Panc1 (cell line): ENCODE measurements around the gene HPCAL1. TPM values are rescaled to one million over a fixed set of nuclear protein-coding genes. Genes with fewer than 3 reads are reported as not detected.
A peak's percentile ranks its signal among the peaks of the same experiment; 100 is the strongest.

Experiments
- ATAC-seq: fragments of 200-7000 bp; cut with Tn5 transposase; 2 replicates; pipeline ENCODE4 v1.9.1; 2020; ENCODE audit warnings: mild to moderate bottlenecking, moderate library complexity
- BruUV-seq: library from RNA; stranded (reverse); fragments of 400-500 nt; replicated peaks from 2 replicates; lab custom pipeline; 2021; lab: Mats Ljungman, UMichigan
- CTCF ChIA-PET: fragments of 300-600 bp; sonication (Branson Sonifier 250); formaldehyde crosslinking; loops from one replicate; lab custom pipeline; 2022; ENCODE audit warnings: antibody characterized with exemption; lab: Charles Lee
- POLR2A ChIA-PET: fragments of 300-600 bp; sonication (Branson Sonifier 250); formaldehyde crosslinking; loops from one replicate; lab custom pipeline; 2022; ENCODE audit warnings: antibody characterized with exemption; lab: Charles Lee
- DNase-seq: peaks from one replicate; pipeline ENCODE4 v3.0.0-alpha.2; 2010; ENCODE audit warnings: low read depth, low spot score
- H3K27ac ChIP-seq: 2 replicates; pipeline ENCODE4 v1.5.1; 2011; ENCODE audit warnings: mild to moderate bottlenecking, low read length, inconsistent platforms
- H3K27me3 ChIP-seq: fragments of 200-500 bp; sonication (Bioruptor generic); 2 replicates; pipeline ENCODE4 v1.6.0; 2014; ENCODE audit warnings: low read length, inconsistent platforms; ENCODE audit not compliant: control insufficient read depth, insufficient read depth
- H3K36me3 ChIP-seq: fragments of 200-500 bp; sonication (Bioruptor generic); 2 replicates; pipeline ENCODE4 v1.5.1; 2014; ENCODE audit warnings: inconsistent platforms, mild to moderate bottlenecking, low read length, moderate library complexity; ENCODE audit not compliant: control insufficient read depth, insufficient read depth
- H3K4me1 ChIP-seq: 2 replicates; pipeline ENCODE4 v1.5.1; 2011; ENCODE audit warnings: inconsistent platforms, mild to moderate bottlenecking, low read length, moderate library complexity; ENCODE audit not compliant: control insufficient read depth, insufficient read depth
- H3K4me3 ChIP-seq, 2 experiments: 2 replicates each; pipeline ENCODE4 v1.5.1; 2011 to 2012; ENCODE audit warnings: low read depth in 2 of 2, low read length in 2 of 2, mild to moderate bottlenecking in 2 of 2, inconsistent platforms in 1 of 2, moderate library complexity in 1 of 2
- H3K9me3 ChIP-seq: fragments of 200-500 bp; sonication (Bioruptor generic); 2 replicates; pipeline ENCODE4 v1.5.1; 2014; ENCODE audit warnings: low read depth, mild to moderate bottlenecking, inconsistent platforms, low read length, moderate library complexity; ENCODE audit not compliant: control insufficient read depth, insufficient read depth
- CTCF ChIP-seq: fragments of 450-650 bp; IDR thresholded peaks from 2 replicates; pipeline ENCODE4 v1.5.1; 2017; ENCODE audit warnings: mild to moderate bottlenecking
- POLR2AphosphoS5 ChIP-seq: IDR thresholded peaks from 2 replicates; pipeline ENCODE4 v1.6.1; 2012; ENCODE audit warnings: mild to moderate bottlenecking, low read depth, low read length, moderate library complexity
- REST ChIP-seq, 2 experiments: IDR thresholded peaks; 2 replicates each; pipeline ENCODE4 v1.6.1; 2011 to 2012; ENCODE audit warnings: low read depth in 2 of 2, control low read depth in 1 of 2, low read length in 1 of 2, mild to moderate bottlenecking in 1 of 2, moderate library complexity in 1 of 2; ENCODE audit not compliant: insufficient read depth in 1 of 2
- SIN3A ChIP-seq: IDR thresholded peaks from 2 replicates; pipeline ENCODE4 v1.6.1; 2012; ENCODE audit warnings: low read depth, mild to moderate bottlenecking, low read length, moderate library complexity, borderline replicate concordance; ENCODE audit not compliant: insufficient read depth
- TCF7L2 ChIP-seq: IDR thresholded peaks from 2 replicates; pipeline ENCODE4 v1.6.1; 2011; ENCODE audit warnings: mild to moderate bottlenecking, low read depth, low read length, inconsistent platforms
- in situ Hi-C: cut with HindIII; loops from 2 replicates; pipeline ENCODE4 v1.10.0; 2016; ENCODE audit warnings: low sequenced_read_pairs, low pct_unique_long_range_greater_than_20kb
- intact Hi-C: fragments of 100-400 bp; cut with micrococcal nuclease; formaldehyde crosslinking; loops from one replicate; pipeline ENCODE4 v1.10.0; 2022; ENCODE audit not compliant: unreplicated experiment
- total RNA-seq: library from RNA; stranded (reverse); gene quantifications from one replicate; pipeline ENCODE4 v1.2.1, GENCODE V29; 2021; ENCODE audit not compliant: unreplicated experiment

Gene HPCAL1
- total RNA-seq, 1 experiment from 2014 or later: 234 TPM

DNA sequence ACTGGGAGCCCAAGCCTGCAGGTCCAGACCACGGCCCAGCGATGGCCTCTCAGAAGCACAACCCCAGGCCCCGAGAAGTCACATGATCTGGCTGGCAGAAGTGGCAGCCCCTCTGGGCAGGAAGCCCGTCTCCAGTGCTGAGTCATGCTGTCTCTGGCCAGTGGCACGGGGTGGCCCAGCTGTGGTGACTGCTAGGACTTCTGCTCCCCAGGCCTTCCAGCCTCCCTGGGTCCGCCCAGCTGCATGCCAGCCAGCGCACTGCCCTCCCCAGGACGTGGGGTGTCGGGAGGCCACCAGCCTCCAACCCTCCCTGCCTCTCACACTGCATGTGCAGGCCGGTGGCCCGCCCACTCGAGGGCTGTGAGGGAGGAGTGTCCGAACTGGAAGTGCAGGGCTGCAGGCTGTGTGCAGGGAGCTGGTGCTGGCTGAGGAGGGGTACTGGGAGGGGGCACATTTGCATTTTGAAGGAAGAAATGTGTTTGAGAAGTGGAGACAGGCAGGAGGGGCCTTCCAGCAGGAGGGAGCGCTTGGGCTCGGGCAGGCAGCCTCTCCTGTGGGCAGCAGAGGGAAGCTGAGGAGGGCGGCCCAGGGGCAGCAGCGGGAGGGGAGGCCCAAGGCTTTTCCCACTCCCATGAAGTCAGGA lies 17.0 kb upstream of the HPCAL1 start:
- POLR2A ChIA-PET: interaction anchor here (0.6 kb wide), 1 partner anchor 147 kb away, joined by 4 read pairs; no protein-coding TSS in a partner anchor
- in situ Hi-C loops: no loop called here
- no TSS peak for BruUV-seq
- H3K36me3 ChIP-seq: no peaks in the 10 kb centered on the region
- TF ChIP-seq REST (IDR thresholded peaks at IDR 0.05; ENCODE audit: insufficient read depth in 1 of 2, low read depth in 2 of 2, low read length in 1 of 2) (no peak), POLR2AphosphoS5 (peak; percentile 60; the same call in 1 of the 2 replicates)
- no peak overlapping the region for H3K4me3 ChIP-seq
- CTCF ChIA-PET: interaction anchor here (0.6 to 1.5 kb wide), 3 partner anchors 17 to 1361 kb away, joined by 3 to 8 read pairs (median 4); partner anchors contain the start of gene HPCAL1
- intact Hi-C loops: no loop called here
- H3K27me3 ChIP-seq: no peaks in the 10 kb centered on the region
- no peaks in the 10 kb centered on the region for H3K9me3 ChIP-seq
- ATAC-seq: peak; percentile 75
- no peak for DNase-seq
- H3K27ac ChIP-seq: peak overlapping the region; percentile 82
- peaks cover 67% of the 10 kb centered on the region for H3K4me1 ChIP-seq

DNA sequence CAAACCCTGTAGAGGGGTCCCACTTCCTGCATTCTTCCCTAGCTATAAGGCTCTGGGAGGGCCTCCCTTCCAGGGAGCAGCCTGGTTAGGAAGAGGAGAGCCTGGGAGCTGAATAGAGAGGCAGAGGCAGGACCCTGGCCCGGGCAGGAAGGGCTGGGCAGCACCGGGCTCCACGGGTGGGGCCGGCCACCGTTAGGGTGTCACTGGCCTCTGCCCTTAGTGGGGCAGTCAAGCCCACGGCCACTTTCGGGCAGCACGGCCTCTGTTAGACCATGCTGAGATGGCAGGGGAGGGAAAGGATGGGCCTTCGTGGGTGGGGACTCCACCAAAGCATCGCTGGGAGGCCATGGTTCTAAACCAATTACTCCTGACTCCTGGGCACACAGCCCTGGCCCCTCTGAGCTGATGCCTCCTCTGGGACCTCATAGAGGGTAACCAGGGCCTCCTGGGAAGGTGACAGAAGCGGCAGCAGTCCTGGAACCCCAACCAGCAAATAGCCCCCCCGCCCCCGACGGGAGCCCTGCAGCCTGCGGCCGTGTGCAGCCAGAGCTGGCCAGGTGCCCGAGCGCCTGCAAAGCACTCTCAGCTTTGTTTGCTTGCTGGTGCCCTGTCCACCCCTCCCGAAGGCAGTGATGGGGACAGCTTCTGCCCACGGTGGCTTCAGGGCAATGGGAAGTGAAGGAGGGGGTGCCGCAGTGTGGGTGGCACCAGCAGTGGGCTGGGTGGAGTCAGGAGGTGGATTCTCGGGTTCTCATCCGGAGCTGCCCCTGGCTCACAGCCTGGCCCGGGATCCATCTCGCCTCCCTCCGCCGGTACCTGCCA lies 16.3 kb upstream of the HPCAL1 start:
- H3K9me3 ChIP-seq: no peaks in the 10 kb centered on the region
- H3K27me3 ChIP-seq: no peaks in the 10 kb centered on the region
- ChIA-PET POLR2A (interaction anchor here (0.6 kb wide), 1 partner anchor 146 kb away, joined by 4 read pairs; no protein-coding TSS in a partner anchor), CTCF (interaction anchor here (0.6 to 1.5 kb wide), 3 partner anchors 16 to 1360 kb away, joined by 3 to 8 read pairs (median 4); partner anchors contain the start of gene HPCAL1)
- in situ Hi-C loops (no loop called here), intact Hi-C loops (no loop called here)
- TF ChIP-seq POLR2AphosphoS5 (no peak; the same call in 1 of the 2 replicates), SIN3A (no peak), CTCF (no peak), REST (IDR thresholded peaks at IDR 0.05; ENCODE audit: insufficient read depth in 1 of 2, low read depth in 2 of 2, low read length in 1 of 2) (no peak), TCF7L2 (no peak)
- H3K4me1 ChIP-seq: peaks cover 67% of the 10 kb centered on the region
- peak overlapping the region in 1 of 2 experiments; percentile 35; a peak in 2 of 4 replicates for H3K4me3 ChIP-seq
- no peaks in the 10 kb centered on the region for H3K36me3 ChIP-seq
- no peak for DNase-seq
- peak; percentile 27 for ATAC-seq
- peak overlapping the region; percentile 82 for H3K27ac ChIP-seq
- BruUV-seq: no TSS peak
